Natural killer cell treated with Interleukin-12 subunit alpha and Interleukin-12 subunit beta and Interleukin-15 and Interleukin-18, amount 100 ng/mL, for 72 hours (primary cell): ENCODE measurements around the gene CCL7. TPM values are rescaled to one million over a fixed set of nuclear protein-coding genes. Genes with fewer than 3 reads are reported as not detected.
A peak's percentile ranks its signal among the peaks of the same experiment; 100 is the strongest.

Source experiments
- ATAC-seq, 2 donors: fragments of 150-1000 bp; cut with Tn5 transposase in 1 of 2; sonication (Bioruptor Pico), chemical (Tn5 transposase) in 1 of 2; 2 replicates each; pipeline ENCODE4 v1.10.0; 2021
- DNase-seq: peaks from one replicate; pipeline ENCODE4 v3.0.0; 2022; ENCODE audit warnings: low spot score
- H3K27ac Mint-ChIP-seq, 2 donors: 1 replicate in 1 of 2; 2 replicates in 1 of 2; pipeline ENCODE4 v1.8.0; 2022; ENCODE audit warnings: mixed read lengths in 2 of 2, mild to moderate bottlenecking in 1 of 2, moderate library complexity in 1 of 2
- H3K27me3 Mint-ChIP-seq, 2 donors: 1 replicate in 1 of 2; 2 replicates in 1 of 2; pipeline ENCODE4 v1.8.0; 2022; ENCODE audit warnings: mixed read lengths in 2 of 2
- H3K36me3 Mint-ChIP-seq: one replicate; pipeline ENCODE4 v1.8.0; 2022; ENCODE audit warnings: mixed read lengths
- H3K4me1 Mint-ChIP-seq, 2 donors: 1 replicate in 1 of 2; 2 replicates in 1 of 2; pipeline ENCODE4 v1.8.0; 2022; ENCODE audit warnings: low read depth in 2 of 2, mixed read lengths in 2 of 2, mild to moderate bottlenecking in 1 of 2
- H3K4me3 Mint-ChIP-seq: one replicate; pipeline ENCODE4 v1.8.0; 2022; ENCODE audit warnings: mixed read lengths
- H3K9me3 Mint-ChIP-seq: 2 replicates; pipeline ENCODE4 v1.8.0; 2022; ENCODE audit warnings: mixed read lengths
- total RNA-seq, 2 donors: library from RNA; stranded (reverse); gene quantifications; one replicate each; pipeline ENCODE4 v1.2.3, GENCODE V29; 2022

Gene CCL7
- total RNA-seq, 2 donors from 2014 or later: not detected

DNA sequence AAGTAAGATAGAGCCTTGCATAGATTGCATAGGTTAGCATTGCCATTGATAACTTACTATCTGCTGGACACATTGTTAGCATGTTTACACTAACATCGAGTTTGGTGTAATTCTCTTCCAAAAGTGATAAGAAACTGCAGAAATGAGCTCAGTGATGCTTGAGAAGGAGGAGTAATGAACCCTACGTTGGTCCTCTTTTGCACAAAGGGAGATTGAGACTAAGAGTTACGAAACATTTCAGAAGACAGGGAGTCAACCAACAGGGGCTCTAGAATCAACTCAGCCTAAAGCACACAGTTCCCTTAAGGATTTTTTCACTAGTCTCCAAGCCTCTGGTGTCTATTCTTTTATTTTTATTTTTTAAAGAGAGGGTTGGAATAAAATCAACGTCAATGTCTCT, 6.8 kb downstream of the CCL7 start:
- no peaks in the 10 kb centered on the region for H3K36me3 Mint-ChIP-seq
- no peak overlapping the region for H3K27ac Mint-ChIP-seq
- ATAC-seq: no peak
- H3K4me1 Mint-ChIP-seq: no peaks in the 10 kb centered on the region
- H3K9me3 Mint-ChIP-seq: no peaks in the 10 kb centered on the region
- H3K4me3 Mint-ChIP-seq: no peak overlapping the region
- peaks cover 55 to 72% of the 10 kb centered on the region in 2 donors for H3K27me3 Mint-ChIP-seq
- no peak for DNase-seq

- ATAC-seq (no peak), DNase-seq (no peak)
- Mint-ChIP-seq H3K36me3 (no peaks in the 10 kb centered on the region), H3K4me1 (no peaks in the 10 kb centered on the region), H3K9me3 (no peaks in the 10 kb centered on the region), H3K27me3 (peaks cover 39 to 49% of the 10 kb centered on the region in 2 donors), H3K27ac (no peak overlapping the region), H3K4me3 (no peak overlapping the region)
Observed at GRCh38 chr17:34283571-34283970, 13.6 kb downstream of the CCL7 start.

GRCh38 chr17:34285286-34285792, 15.3 kb downstream of the CCL7 start, which contains the start of gene CCL11:
TSS of gene CCL11 (plus strand) at chr17:34285742. CDS start at chr17:34285809, 67 bp downstream.
- no peaks in the 10 kb centered on the region for H3K9me3 Mint-ChIP-seq
- H3K36me3 Mint-ChIP-seq: no peaks in the 10 kb centered on the region
- no peak within 1 kb of the TSS for H3K27ac Mint-ChIP-seq
- no peaks in the 10 kb centered on the region for H3K4me1 Mint-ChIP-seq
- H3K4me3 Mint-ChIP-seq: no peak within 1 kb of the TSS
- ATAC-seq (no peak), DNase-seq (no peak)
- H3K27me3 Mint-ChIP-seq: peaks cover 34 to 47% of the 10 kb centered on the region in 2 donors

DNA sequence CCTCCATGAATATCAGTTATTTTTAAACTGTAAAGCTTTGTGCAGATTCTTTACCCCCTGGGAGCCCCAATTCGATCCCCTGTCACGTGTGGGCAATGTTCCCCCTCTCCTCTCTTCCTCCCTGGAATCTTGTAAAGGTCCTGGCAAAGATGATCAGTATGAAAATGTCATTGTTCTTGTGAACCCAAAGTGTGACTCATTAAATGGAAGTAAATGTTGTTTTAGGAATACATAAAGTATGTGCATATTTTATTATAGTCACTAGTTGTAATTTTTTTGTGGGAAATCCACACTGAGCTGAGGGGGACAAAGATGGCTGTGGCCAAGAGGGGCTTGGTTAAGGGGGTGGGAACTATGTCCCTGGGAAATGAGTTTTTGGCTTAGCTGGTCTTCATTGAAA, 17.9 kb downstream of the CCL7 start:
- no peak for DNase-seq
- no peaks in the 10 kb centered on the region for H3K9me3 Mint-ChIP-seq
- no peaks in the 10 kb centered on the region for H3K36me3 Mint-ChIP-seq
- H3K4me3 Mint-ChIP-seq: no peak overlapping the region
- no peak overlapping the region for H3K27ac Mint-ChIP-seq
- H3K4me1 Mint-ChIP-seq: no peaks in the 10 kb centered on the region
- ATAC-seq: no peak
- peaks cover 22 to 36% of the 10 kb centered on the region in 2 donors for H3K27me3 Mint-ChIP-seq

GRCh38 chr17:34290586-34290985, 20.6 kb downstream of the CCL7 start:
- Mint-ChIP-seq H3K4me3 (no peak overlapping the region), H3K27ac (no peak overlapping the region), H3K4me1 (no peaks in the 10 kb centered on the region), H3K9me3 (no peaks in the 10 kb centered on the region), H3K27me3 (peaks cover 22 to 31% of the 10 kb centered on the region in 2 donors), H3K36me3 (no peaks in the 10 kb centered on the region)
- DNase-seq (no peak), ATAC-seq (no peak)

- H3K36me3 Mint-ChIP-seq: no peaks in the 10 kb centered on the region
- H3K4me3 Mint-ChIP-seq: no peak overlapping the region
- H3K4me1 Mint-ChIP-seq: no peaks in the 10 kb centered on the region
- ATAC-seq (peak; percentile 24 to 58), DNase-seq (no peak)
- no peaks in the 10 kb centered on the region for H3K9me3 Mint-ChIP-seq
- H3K27ac Mint-ChIP-seq: no peak overlapping the region
- peaks cover 19 to 29% of the 10 kb centered on the region in 2 donors for H3K27me3 Mint-ChIP-seq
Observed at GRCh38 chr17:34291721-34292348, 21.8 kb downstream of the CCL7 start.

GRCh38 chr17:34299027-34299426, 29.0 kb downstream of the CCL7 start:
- DNase-seq (no peak), ATAC-seq (no peak)
- Mint-ChIP-seq H3K27ac (no peak overlapping the region), H3K9me3 (no peaks in the 10 kb centered on the region), H3K36me3 (no peaks in the 10 kb centered on the region), H3K4me1 (peaks cover 0 to 3% of the 10 kb centered on the region in 2 donors), H3K27me3 (peaks cover 13 to 16% of the 10 kb centered on the region in 2 donors), H3K4me3 (no peak overlapping the region)

GRCh38 chr17:34299956-34300577, 30.0 kb downstream of the CCL7 start:
- no peaks in the 10 kb centered on the region for H3K36me3 Mint-ChIP-seq
- peaks cover 16 to 22% of the 10 kb centered on the region in 2 donors for H3K27me3 Mint-ChIP-seq
- DNase-seq: no peak
- H3K4me3 Mint-ChIP-seq: no peak overlapping the region
- no peaks in the 10 kb centered on the region for H3K9me3 Mint-ChIP-seq
- no peak overlapping the region for H3K27ac Mint-ChIP-seq
- peaks cover 0 to 3% of the 10 kb centered on the region in 2 donors for H3K4me1 Mint-ChIP-seq
- ATAC-seq: no peak

DNA sequence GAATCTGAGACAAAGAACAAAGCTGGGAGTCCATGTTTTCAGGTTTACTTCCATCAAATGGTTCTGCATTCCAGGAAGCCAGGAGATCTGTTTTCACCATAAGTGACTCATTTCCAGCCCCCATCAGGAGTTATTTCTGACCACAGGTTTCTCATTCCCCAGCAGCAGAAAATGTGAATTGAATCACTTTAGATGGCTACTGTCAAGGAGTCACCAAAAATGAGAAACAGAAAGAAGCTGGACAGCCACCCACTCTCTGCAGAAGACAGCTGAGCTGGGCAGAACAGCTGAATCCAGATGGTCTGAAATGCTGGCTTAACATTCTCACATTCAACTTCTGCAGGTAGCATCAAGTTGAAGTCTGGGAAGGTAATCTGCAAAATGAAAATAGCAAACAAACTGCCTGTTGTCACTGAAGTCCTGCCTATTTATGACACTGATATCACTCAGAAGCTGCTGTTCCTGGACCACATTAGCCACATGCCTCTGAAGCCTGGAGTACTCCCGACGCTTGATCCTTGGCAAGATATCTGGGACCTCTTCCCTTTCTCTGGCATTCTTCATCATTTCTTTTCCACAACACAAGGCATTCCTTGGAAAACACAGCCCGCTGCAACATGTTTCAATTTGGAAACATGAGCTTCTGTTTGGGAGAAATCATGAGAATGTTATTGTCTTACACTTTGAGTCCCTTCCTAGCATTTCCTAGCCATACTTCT, 30.8 kb downstream of the CCL7 start:
- DNase-seq (no peak), ATAC-seq (peak; percentile 53 to 70)
- Mint-ChIP-seq H3K36me3 (no peaks in the 10 kb centered on the region), H3K27ac (no peak overlapping the region), H3K9me3 (no peaks in the 10 kb centered on the region), H3K4me1 (peaks cover 0 to 5% of the 10 kb centered on the region in 2 donors), H3K4me3 (no peak overlapping the region), H3K27me3 (peaks cover 16 to 23% of the 10 kb centered on the region in 2 donors)

DNA sequence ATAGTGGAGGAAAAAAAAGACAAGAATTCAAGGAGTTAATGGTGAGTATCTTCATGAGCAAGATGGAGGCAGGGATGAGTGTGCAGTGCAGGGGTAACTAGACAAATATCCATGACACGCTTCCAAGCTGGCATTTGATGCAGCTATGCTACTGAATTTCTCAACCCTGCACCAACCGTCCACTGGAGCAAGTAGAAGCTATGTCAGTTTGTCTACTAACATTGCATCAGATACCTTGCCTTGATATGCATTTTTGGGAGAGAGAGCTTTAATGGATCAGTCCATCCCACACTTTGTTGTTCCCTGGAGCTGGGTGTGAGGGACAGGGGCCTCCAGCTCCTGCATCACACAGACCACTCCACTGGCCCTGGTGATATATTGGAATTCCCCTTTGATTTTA, 32.0 kb downstream of the CCL7 start:
- ATAC-seq: no peak
- Mint-ChIP-seq H3K9me3 (peaks cover 3% of the 10 kb centered on the region), H3K36me3 (no peaks in the 10 kb centered on the region), H3K27ac (no peak overlapping the region), H3K4me1 (peaks cover 3 to 10% of the 10 kb centered on the region in 2 donors), H3K27me3 (peaks cover 20 to 23% of the 10 kb centered on the region in 2 donors), H3K4me3 (no peak overlapping the region)
- no peak for DNase-seq

DNA sequence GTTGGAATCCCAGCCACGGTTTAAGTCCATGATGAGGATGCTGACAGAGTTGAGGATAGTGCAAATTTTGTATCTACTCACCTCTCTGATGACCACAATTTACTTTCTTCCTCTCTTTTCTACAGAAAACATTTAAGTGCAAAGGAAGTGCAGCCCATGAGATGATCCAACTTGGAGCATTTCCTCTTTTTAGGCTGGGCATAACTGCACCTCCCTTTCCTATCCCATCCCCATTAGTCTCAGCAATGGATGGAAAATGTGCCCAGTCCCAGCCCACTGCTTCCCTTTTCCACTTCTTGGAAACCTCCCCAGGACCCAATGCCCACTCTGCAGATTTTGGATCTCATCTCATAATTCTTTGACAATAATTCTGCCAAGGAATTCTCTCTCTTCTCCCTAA, 32.6 kb downstream of the CCL7 start:
- no peak overlapping the region for H3K4me3 Mint-ChIP-seq

DNA sequence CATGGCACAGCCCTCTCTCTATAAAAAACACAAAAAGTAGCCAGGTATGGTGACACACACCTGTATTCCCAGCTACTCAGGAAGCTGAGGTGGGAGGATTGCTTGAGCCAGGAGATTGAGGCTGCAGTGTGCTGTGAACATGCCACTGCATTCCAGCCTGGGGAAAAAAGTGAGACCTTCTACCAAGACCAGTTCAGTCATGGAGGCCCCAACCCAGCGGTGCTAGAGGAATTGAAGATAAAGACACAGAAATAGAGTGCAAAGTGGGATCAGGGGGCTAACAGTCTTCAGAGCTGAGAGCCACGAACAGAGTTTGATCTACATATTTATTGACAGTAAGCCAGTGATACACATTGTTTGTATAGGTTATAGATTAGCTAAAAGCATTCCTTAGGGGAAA, 33.6 kb downstream of the CCL7 start:
- no peak overlapping the region for H3K4me3 Mint-ChIP-seq
- no peaks in the 10 kb centered on the region for H3K36me3 Mint-ChIP-seq
- H3K4me1 Mint-ChIP-seq: peaks cover 16 to 25% of the 10 kb centered on the region in 2 donors
- ATAC-seq: no peak
- H3K9me3 Mint-ChIP-seq: peaks cover 3% of the 10 kb centered on the region
- DNase-seq: no peak
- H3K27me3 Mint-ChIP-seq: peaks cover 16 to 25% of the 10 kb centered on the region in 2 donors
- H3K27ac Mint-ChIP-seq: no peak overlapping the region

More for the DNA sequence above, 32.6 kb downstream of the CCL7 start:
- Mint-ChIP-seq H3K27ac (no peak overlapping the region), H3K36me3 (no peaks in the 10 kb centered on the region), H3K9me3 (peaks cover 3% of the 10 kb centered on the region), H3K27me3 (peaks cover 21 to 23% of the 10 kb centered on the region in 2 donors), H3K4me1 (peaks cover 10 to 17% of the 10 kb centered on the region in 2 donors)
- ATAC-seq: no peak
- no peak for DNase-seq

GRCh38 chr17:34305061-34305460, 35.0 kb downstream of the CCL7 start:
- Mint-ChIP-seq H3K36me3 (no peaks in the 10 kb centered on the region), H3K4me1 (peaks cover 16 to 30% of the 10 kb centered on the region in 2 donors), H3K9me3 (peaks cover 3% of the 10 kb centered on the region), H3K27me3 (peaks cover 16 to 37% of the 10 kb centered on the region in 2 donors), H3K4me3 (no peak overlapping the region), H3K27ac (no peak overlapping the region)
- DNase-seq: no peak
- no peak for ATAC-seq

DNA sequence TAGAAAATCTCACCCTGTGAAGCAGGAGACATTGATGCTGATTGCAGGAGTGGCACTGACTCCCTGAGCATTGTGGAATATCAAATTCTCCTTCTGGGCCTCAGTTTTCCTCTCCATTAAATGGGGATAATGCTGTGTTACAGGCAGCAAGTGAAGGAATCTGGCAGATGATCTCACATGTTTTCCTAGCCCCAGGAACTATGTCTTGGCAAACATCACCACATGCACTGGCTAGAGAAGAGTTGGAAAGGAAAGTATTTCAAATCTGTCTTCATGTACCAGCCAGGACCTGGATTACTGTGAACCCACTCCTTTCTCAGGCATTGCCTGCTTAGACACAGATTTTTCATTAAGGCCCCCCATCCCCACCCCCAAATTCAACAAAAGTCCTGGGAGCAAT, 35.6 kb downstream of the CCL7 start:
- DNase-seq: no peak
- Mint-ChIP-seq H3K27ac (peak overlapping the region in 1 of 2 donors; percentile 45), H3K4me1 (peaks cover 16 to 30% of the 10 kb centered on the region in 2 donors), H3K36me3 (no peaks in the 10 kb centered on the region), H3K27me3 (peaks cover 20 to 42% of the 10 kb centered on the region in 2 donors), H3K9me3 (peaks cover 3% of the 10 kb centered on the region), H3K4me3 (no peak overlapping the region)
- no peak for ATAC-seq
